HCT116 (cell line): ENCODE data around the gene TRRAP. TPM values are rescaled to one million over a fixed set of nuclear protein-coding genes. Genes with fewer than 3 reads are reported as not detected.

ENCODE experiments used
- ATAC-seq: fragments of 200-7000 bp; cut with Tn5 transposase; 2 replicates; pipeline ENCODE4 v1.9.1; 2020; ENCODE audit warnings: mild to moderate bottlenecking, moderate library complexity
- BruUV-seq: library from RNA; stranded (reverse); fragments of 400-500 nt; replicated peaks from 2 replicates; lab custom pipeline; 2021; lab: Mats Ljungman, UMichigan
- CTCF ChIA-PET: fragments of 300-600 bp; sonication (Branson Sonifier 250); formaldehyde crosslinking; loops from one replicate; lab custom pipeline; 2021; ENCODE audit warnings: antibody characterized with exemption; lab: Charles Lee
- POLR2A ChIA-PET: fragments of 300-600, 350-600 bp; sonication (Branson Sonifier 250); formaldehyde crosslinking; loops from one replicate; lab custom pipeline; 2021; ENCODE audit warnings: antibody characterized with exemption; lab: Charles Lee
- RAD21 ChIA-PET, 2 experiments: fragments of 300-600 bp; sonication (Branson Sonifier 250); formaldehyde crosslinking; loops; one replicate each; lab custom pipeline; 2023; ENCODE audit warnings: low total read pairs in 2 of 2; ENCODE audit not compliant: uncharacterized antibody in 2 of 2, unreplicated experiment in 2 of 2, low non-redundant PET in 1 of 2; lab: Charles Lee
- DNase-seq: peaks from one replicate; pipeline ENCODE4 v3.0.0-alpha.2; 2010; ENCODE audit warnings: low read depth, low spot score
- H2AFZ ChIP-seq: fragments of 200-600 bp; shearing (Covaris generic), sonication (generic); 2 replicates; pipeline ENCODE4 v1.6.1; 2017; ENCODE audit warnings: low read depth, mixed run types, mixed read lengths, antibody characterized with exemption, low read length; ENCODE audit not compliant: poor library complexity, severe bottlenecking
- H3K27ac ChIP-seq: 2 replicates; pipeline ENCODE4 v1.5.1; 2012; ENCODE audit warnings: low read depth, low read length
- H3K27me3 ChIP-seq: fragments of 200-600 bp; sonication (generic); 2 replicates; pipeline ENCODE4 v1.6.1; 2016; ENCODE audit warnings: mixed run types, low read length, mixed read lengths; ENCODE audit not compliant: insufficient read depth
- H3K36me3 ChIP-seq, 2 experiments: fragments of 200-500 bp in 1 of 2; fragments of 200-600 bp in 1 of 2; sonication (Bioruptor generic) in 1 of 2; sonication (generic) in 1 of 2; 2 replicates each; pipeline versions ENCODE4 v1.5.1 to v1.6.1; 2014 to 2016; ENCODE audit warnings: low read length in 2 of 2, inconsistent platforms in 1 of 2, mixed read lengths in 1 of 2, mixed run types in 1 of 2; ENCODE audit not compliant: insufficient read depth in 2 of 2, control insufficient read depth in 1 of 2
- H3K4me1 ChIP-seq, 2 experiments: fragments of 200-600 bp in 1 of 2; sonication (generic) in 1 of 2; 2 replicates each; pipeline versions ENCODE4 v1.5.1 to v1.6.1; 2012 to 2017; ENCODE audit warnings: low read length in 2 of 2, inconsistent platforms in 1 of 2, mild to moderate bottlenecking in 1 of 2, mixed read lengths in 1 of 2, mixed run types in 1 of 2, moderate library complexity in 1 of 2; ENCODE audit not compliant: insufficient read depth in 2 of 2, control insufficient read depth in 1 of 2
- H3K4me2 ChIP-seq: fragments of 200-600 bp; sonication (generic); 2 replicates; pipeline ENCODE4 v1.6.1; 2017; ENCODE audit warnings: mixed run types, low read length, mixed read lengths
- H3K4me3 ChIP-seq, 2 experiments: fragments of 200-600 bp in 1 of 2; sonication (generic) in 1 of 2; replicated peaks in 1 of 2; 2 replicates each; pipeline ENCODE4 v1.5.1; 2011 to 2016; ENCODE audit warnings: low read length in 2 of 2, control low read depth in 1 of 2, low read depth in 1 of 2, mild to moderate bottlenecking in 1 of 2, mixed read lengths in 1 of 2, mixed run types in 1 of 2
- H3K79me2 ChIP-seq: fragments of 200-600 bp; sonication (generic); 2 replicates; pipeline ENCODE4 v1.6.1; 2017; ENCODE audit warnings: mild to moderate bottlenecking, mixed run types, low read length, moderate library complexity, mixed read lengths; ENCODE audit not compliant: insufficient read depth
- H3K9ac ChIP-seq: fragments of 200-600 bp; sonication (generic); 2 replicates; pipeline ENCODE4 v1.6.1; 2016; ENCODE audit warnings: low read length, mixed read lengths
- H3K9me2 ChIP-seq: fragments of 200-600 bp; sonication (generic), shearing (Covaris generic); 2 replicates; pipeline ENCODE4 v1.6.1; 2017; ENCODE audit warnings: mixed run types, mild to moderate bottlenecking, moderate library complexity; ENCODE audit not compliant: insufficient read depth
- H3K9me3 ChIP-seq, 2 experiments: fragments of 200-500 bp in 1 of 2; fragments of 200-600 bp in 1 of 2; sonication (Bioruptor generic) in 1 of 2; sonication (generic) in 1 of 2; 2 replicates each; pipeline ENCODE4 v1.6.1; 2014 to 2017; ENCODE audit warnings: low read length in 2 of 2, mixed read lengths in 2 of 2, inconsistent platforms in 1 of 2, low read depth in 1 of 2, mild to moderate bottlenecking in 1 of 2, mixed run types in 1 of 2, moderate library complexity in 1 of 2; ENCODE audit not compliant: control insufficient read depth in 1 of 2, insufficient read depth in 1 of 2
- H4K20me1 ChIP-seq: fragments of 200-600 bp; sonication (generic), shearing (Covaris generic); 2 replicates; pipeline ENCODE4 v1.6.1; 2017; ENCODE audit warnings: mixed run types, mild to moderate bottlenecking, moderate library complexity; ENCODE audit not compliant: insufficient read depth
- CBX3 ChIP-seq: IDR thresholded peaks from 2 replicates; pipeline ENCODE4 v1.6.1; 2012; ENCODE audit warnings: low read depth
- CEBPB ChIP-seq: IDR thresholded peaks from 2 replicates; pipeline ENCODE4 v1.6.1; 2012; ENCODE audit warnings: low read depth
- CTCF ChIP-seq, 3 experiments: fragments of 200-600 bp in 1 of 3; sonication (generic) in 1 of 3; IDR thresholded peaks in 2 of 3; conservative IDR thresholded peaks in 1 of 3; 2 replicates each; pipeline ENCODE4 v1.5.1; 2012 to 2017; ENCODE audit warnings: low read depth in 2 of 3, low read length in 2 of 3, antibody characterized with exemption in 1 of 3, borderline replicate concordance in 1 of 3, control low read depth in 1 of 3, mild to moderate bottlenecking in 1 of 3, mixed read lengths in 1 of 3, mixed run types in 1 of 3, moderate library complexity in 1 of 3; ENCODE audit not compliant: insufficient read depth in 1 of 3
- EGR1 ChIP-seq: IDR thresholded peaks from 2 replicates; pipeline ENCODE4 v1.6.1; 2012; ENCODE audit warnings: low read depth
- ELF1 ChIP-seq: IDR thresholded peaks from 2 replicates; pipeline ENCODE4 v1.6.1; 2012; ENCODE audit warnings: low read depth, borderline replicate concordance
- EZH2phosphoT487 ChIP-seq: fragments of 200-600 bp; IDR thresholded peaks from 2 replicates; pipeline ENCODE4 v1.6.1; 2018; ENCODE audit warnings: antibody characterized with exemption, borderline replicate concordance
- FOSL1 ChIP-seq: IDR thresholded peaks from 2 replicates; pipeline ENCODE4 v1.6.1; 2012; ENCODE audit warnings: low read depth
- MAX ChIP-seq: IDR thresholded peaks from 2 replicates; pipeline ENCODE4 v1.6.1; 2012
- POLR2A ChIP-seq: IDR thresholded peaks from 2 replicates; pipeline ENCODE4 v1.7.0; 2011; ENCODE audit warnings: borderline replicate concordance; ENCODE audit not compliant: insufficient read depth, insufficient read length; ENCODE audit errors: extremely low read depth
- POLR2AphosphoS5 ChIP-seq: IDR thresholded peaks from 2 replicates; pipeline ENCODE4 v1.6.1; 2011; ENCODE audit warnings: mild to moderate bottlenecking, low read depth, low read length, moderate library complexity
- RAD21 ChIP-seq: IDR thresholded peaks from 2 replicates; pipeline ENCODE4 v1.6.1; 2012; ENCODE audit warnings: low read depth, mild to moderate bottlenecking
- REST ChIP-seq: IDR thresholded peaks from 2 replicates; pipeline ENCODE4 v1.6.1; 2012; ENCODE audit warnings: low read depth
- SIN3A ChIP-seq: IDR thresholded peaks from 2 replicates; pipeline ENCODE4 v1.6.1; 2012; ENCODE audit warnings: low read depth
- SP1 ChIP-seq: IDR thresholded peaks from 2 replicates; pipeline ENCODE4 v1.6.1; 2012; ENCODE audit warnings: low read depth
- SRF ChIP-seq: IDR thresholded peaks from 2 replicates; pipeline ENCODE4 v1.6.1; 2012; ENCODE audit warnings: low read depth
- TCF7L2 ChIP-seq: IDR thresholded peaks from 2 replicates; pipeline ENCODE4 v1.7.0; 2011; ENCODE audit warnings: borderline replicate concordance, inconsistent platforms; ENCODE audit not compliant: insufficient read depth, insufficient read length; ENCODE audit errors: extremely low read depth
- ZBTB33 ChIP-seq: IDR thresholded peaks from 2 replicates; pipeline ENCODE4 v1.6.1; 2011; ENCODE audit warnings: mild to moderate bottlenecking, low read length, moderate library complexity; ENCODE audit not compliant: insufficient replicate concordance; ENCODE audit errors: extremely low read depth
- ZFX ChIP-seq: fragments of 450-650 bp; IDR thresholded peaks from 2 replicates; pipeline ENCODE4 v1.6.1; 2017
- ZNF274 ChIP-seq: fragments of 200-500 bp; sonication (Bioruptor generic); IDR thresholded peaks from 2 replicates; pipeline ENCODE4 v1.6.1; 2014; ENCODE audit warnings: mild to moderate bottlenecking, low read depth, low read length, inconsistent platforms
- intact Hi-C: fragments of 100-400 bp; cut with micrococcal nuclease; formaldehyde crosslinking; loops from 2 replicates; pipeline ENCODE4 v1.10.0; 2022
- total RNA-seq: library from RNA; stranded (reverse); gene quantifications from one replicate; pipeline ENCODE4 v1.2.1, GENCODE V29; 2021; ENCODE audit not compliant: unreplicated experiment

The TRRAP gene
- total RNA-seq, 1 experiment from 2014 or later = 44.5 TPM

GRCh38 chr7:99041526-99041925, 163.2 kb downstream of the TRRAP start:
- POLR2A ChIA-PET = no interaction called here

More at GRCh38 chr7:99041526-99041925, 163.2 kb downstream of the TRRAP start:
- no peaks in the 10 kb centered on the region for H3K79me2 ChIP-seq
- no peak for ATAC-seq
- intact Hi-C loops = loop anchor here (2.0 kb wide), 1 partner anchor 189 kb away; no protein-coding TSS in a partner anchor
- peaks cover 0 to 4% of the 10 kb centered on the region in 2 experiments; a peak in 1 of 4 replicates for H3K4me1 ChIP-seq
- TF ChIP-seq SIN3A = no peak
- no peak for TF ChIP-seq ELF1
- no peak for TF ChIP-seq RAD21
- no peak for TF ChIP-seq EZH2phosphoT487
- no peak for TF ChIP-seq SP1
- no peak for TF ChIP-seq CTCF (IDR thresholded peaks at IDR 0.05 in 2 of 3, conservative IDR thresholded peaks at IDR 0.05 in 1 of 3; ENCODE audit: borderline replicate concordance in 1 of 3, insufficient read depth in 1 of 3, low read depth in 2 of 3, low read length in 2 of 3)
- TF ChIP-seq ZNF274 = no peak
- no peak for TF ChIP-seq REST
- no peak for TF ChIP-seq POLR2AphosphoS5
- no peak for TF ChIP-seq FOSL1
- no peak for TF ChIP-seq CEBPB
- TF ChIP-seq ZBTB33 = no peak
- TF ChIP-seq EGR1 = no peak
- no peak for TF ChIP-seq TCF7L2
- TF ChIP-seq POLR2A = no peak
- no peak for TF ChIP-seq SRF
- TF ChIP-seq ZFX = no peak
- no peak for TF ChIP-seq CBX3
- TF ChIP-seq MAX = no peak
- TF ChIP-seq, all 23 proteins: peak for 0
- H3K9me2 ChIP-seq = no peaks in the 10 kb centered on the region
- no peaks in the 10 kb centered on the region for H4K20me1 ChIP-seq
- no peak overlapping the region for H3K4me3 ChIP-seq
- H2AFZ ChIP-seq = no peak overlapping the region
- H3K9me3 ChIP-seq = no peaks in the 10 kb centered on the region
- H3K27me3 ChIP-seq = no peaks in the 10 kb centered on the region
- no peak overlapping the region for H3K9ac ChIP-seq
- H3K4me2 ChIP-seq = no peak overlapping the region
- ChIA-PET CTCF (no interaction called here), RAD21 (no interaction called here)
- BruUV-seq = no TSS peak
- H3K36me3 ChIP-seq = peaks cover 14 to 51% of the 10 kb centered on the region in 2 experiments
- DNase-seq = no peak
- no peak overlapping the region for H3K27ac ChIP-seq
